ENCODE data around the gene SNAI1. TPM values are rescaled to one million over a fixed set of nuclear protein-coding genes. Genes with fewer than 3 reads are reported as not detected.

Gene SNAI1
- total RNA-seq, 2 experiments from 2014 or later, result 1.6 to 3.6 TPM

DNA sequence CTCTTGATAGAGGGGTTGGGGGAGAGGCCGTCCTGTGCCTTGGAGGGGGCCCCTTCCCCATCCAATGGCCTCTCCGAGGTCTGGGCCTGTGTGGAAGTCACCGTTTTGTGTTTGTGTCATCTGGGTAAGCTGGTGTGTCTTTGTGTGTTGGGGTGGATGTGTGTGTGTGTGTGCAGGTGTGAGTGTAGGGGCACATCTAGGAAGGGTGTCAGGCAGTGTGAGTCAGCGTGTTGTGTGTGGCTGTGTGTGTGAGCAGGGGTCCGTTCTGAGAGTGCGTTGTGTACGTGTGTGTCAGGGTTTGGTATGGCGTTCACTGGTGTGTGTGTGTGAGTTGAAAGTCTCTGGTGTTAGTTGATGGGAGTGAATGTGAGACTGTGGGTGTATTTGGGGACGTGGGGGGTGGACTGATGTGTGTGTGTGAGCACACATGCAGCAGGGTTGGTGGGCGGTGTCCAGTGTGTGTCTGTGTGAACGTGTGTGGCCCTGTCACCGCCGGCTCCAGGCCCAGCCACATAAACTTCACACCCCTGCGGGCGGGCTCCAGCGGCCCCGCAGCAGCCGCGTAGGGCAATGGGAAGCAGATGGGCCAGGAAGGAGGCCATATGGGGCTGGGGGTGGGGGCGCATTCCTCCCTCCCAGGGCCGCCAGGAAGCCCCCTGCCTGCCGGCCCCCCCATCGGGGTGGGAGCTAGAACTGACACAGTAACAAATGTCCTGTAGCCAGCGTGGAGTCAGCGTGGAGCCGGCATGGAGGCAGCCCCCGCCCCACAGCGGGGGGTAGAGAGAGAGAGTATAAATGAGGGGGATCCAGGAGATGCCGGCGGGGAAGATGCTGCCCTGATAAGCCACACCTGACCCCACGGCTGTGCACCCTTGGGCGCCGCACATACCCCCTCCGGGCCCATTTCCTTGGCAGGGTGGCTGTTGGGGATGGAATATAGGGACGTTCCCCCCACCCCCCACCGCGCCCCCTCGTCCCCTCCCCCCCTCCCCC is 32.1 kb downstream of the SNAI1 start:
- POLR2A ChIA-PET, result interaction anchor here (0.6 kb wide), 1 partner anchor 440 kb away, joined by 6 read pairs; no protein-coding TSS in a partner anchor
- intact Hi-C loops (cut with micrococcal nuclease; ENCODE audit: unreplicated experiment), result no loop called here
- Histone ChIP-seq H3K79me2 (ENCODE audit: insufficient read depth, low read depth, low read length) (no peaks in the 10 kb centered on the region), H4K20me1 (ENCODE audit: insufficient read depth, low read length) (no peaks in the 10 kb centered on the region), H3K36me3 (ENCODE audit: insufficient read depth, low read length) (no peaks in the 10 kb centered on the region), H3K9me2 (ENCODE audit: insufficient read depth, low read length) (no peaks in the 10 kb centered on the region), H3K4me2 (ENCODE audit: low read length) (no peak overlapping the region), H3K4me3 (ENCODE audit: low read depth, low read length, poor library complexity, severe bottlenecking) (no peak overlapping the region), H3K27ac (ENCODE audit: low read depth, low read length, poor library complexity, severe bottlenecking) (no peak overlapping the region), H3K9me3 (ENCODE audit: low read length) (no peaks in the 10 kb centered on the region), H2AFZ (ENCODE audit: low read length) (no peak overlapping the region), H3K4me1 (ENCODE audit: insufficient read depth, low read length, poor library complexity, severe bottlenecking) (peaks cover 28% of the 10 kb centered on the region)
- BruUV-seq (replicated peaks), result no TSS peak
- CTCF ChIA-PET (ENCODE audit: unreplicated experiment), result no interaction called here
- TF ChIP-seq EZH2phosphoT487 (IDR thresholded peaks at IDR 0.05; ENCODE audit: borderline replicate concordance, low read depth, low read length), result no peak
- TF ChIP-seq, protein P1, sequence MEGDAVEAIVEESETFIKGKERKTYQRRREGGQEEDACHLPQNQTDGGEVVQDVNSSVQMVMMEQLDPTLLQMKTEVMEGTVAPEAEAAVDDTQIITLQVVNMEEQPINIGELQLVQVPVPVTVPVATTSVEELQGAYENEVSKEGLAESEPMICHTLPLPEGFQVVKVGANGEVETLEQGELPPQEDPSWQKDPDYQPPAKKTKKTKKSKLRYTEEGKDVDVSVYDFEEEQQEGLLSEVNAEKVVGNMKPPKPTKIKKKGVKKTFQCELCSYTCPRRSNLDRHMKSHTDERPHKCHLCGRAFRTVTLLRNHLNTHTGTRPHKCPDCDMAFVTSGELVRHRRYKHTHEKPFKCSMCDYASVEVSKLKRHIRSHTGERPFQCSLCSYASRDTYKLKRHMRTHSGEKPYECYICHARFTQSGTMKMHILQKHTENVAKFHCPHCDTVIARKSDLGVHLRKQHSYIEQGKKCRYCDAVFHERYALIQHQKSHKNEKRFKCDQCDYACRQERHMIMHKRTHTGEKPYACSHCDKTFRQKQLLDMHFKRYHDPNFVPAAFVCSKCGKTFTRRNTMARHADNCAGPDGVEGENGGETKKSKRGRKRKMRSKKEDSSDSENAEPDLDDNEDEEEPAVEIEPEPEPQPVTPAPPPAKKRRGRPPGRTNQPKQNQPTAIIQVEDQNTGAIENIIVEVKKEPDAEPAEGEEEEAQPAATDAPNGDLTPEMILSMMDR (conservative IDR thresholded peaks at IDR 0.05; ENCODE audit: low read length), result no peak
- DNase-seq (ENCODE audit: low spot score), result no peak

DNA sequence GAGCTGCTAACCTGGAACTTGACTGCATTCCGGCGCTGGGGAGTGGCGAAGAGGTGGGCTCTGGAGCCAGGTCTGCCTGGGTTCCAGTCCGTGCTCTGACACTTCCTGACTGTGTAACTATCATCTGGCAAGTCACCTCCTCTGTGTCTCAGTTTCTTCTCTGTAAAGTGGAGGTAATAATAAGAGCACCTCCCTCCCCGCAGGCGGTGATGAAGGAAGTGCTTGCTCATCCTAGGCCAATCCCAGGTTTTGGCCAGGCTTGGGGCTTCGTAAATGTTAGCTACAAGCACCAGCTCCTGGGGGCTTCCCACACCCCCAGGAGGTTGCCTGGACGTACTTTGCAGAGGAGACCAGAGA is 32.8 kb downstream of the SNAI1 start:
- intact Hi-C loops (cut with micrococcal nuclease; ENCODE audit: unreplicated experiment), result no loop called here
- no peaks in the 10 kb centered on the region for H4K20me1 ChIP-seq (ENCODE audit: insufficient read depth, low read length)
- H3K4me1 ChIP-seq (ENCODE audit: insufficient read depth, low read length, poor library complexity, severe bottlenecking), result peaks cover 25% of the 10 kb centered on the region
- no peaks in the 10 kb centered on the region for H3K9me3 ChIP-seq (ENCODE audit: low read length)
- no peak overlapping the region for H3K4me3 ChIP-seq (ENCODE audit: low read depth, low read length, poor library complexity, severe bottlenecking)
- TF ChIP-seq, protein P1 (conservative IDR thresholded peaks at IDR 0.05; ENCODE audit: low read length), result no peak
- no peak for TF ChIP-seq EZH2phosphoT487 (IDR thresholded peaks at IDR 0.05; ENCODE audit: borderline replicate concordance, low read depth, low read length)
- no peaks in the 10 kb centered on the region for H3K79me2 ChIP-seq (ENCODE audit: insufficient read depth, low read depth, low read length)
- CTCF ChIA-PET (ENCODE audit: unreplicated experiment), result no interaction called here
- BruUV-seq (replicated peaks), result no TSS peak
- no peaks in the 10 kb centered on the region for H3K36me3 ChIP-seq (ENCODE audit: insufficient read depth, low read length)
- no peak overlapping the region for H3K27ac ChIP-seq (ENCODE audit: low read depth, low read length, poor library complexity, severe bottlenecking)
- POLR2A ChIA-PET, result interaction anchor here (0.6 kb wide), 1 partner anchor 441 kb away, joined by 6 read pairs; no protein-coding TSS in a partner anchor
- DNase-seq (ENCODE audit: low spot score), result no peak
- no peaks in the 10 kb centered on the region for H3K9me2 ChIP-seq (ENCODE audit: insufficient read depth, low read length)
- no peak overlapping the region for H2AFZ ChIP-seq (ENCODE audit: low read length)
- H3K4me2 ChIP-seq (ENCODE audit: low read length), result no peak overlapping the region

Measured in OCI-LY7 (cell line).